Right lobe of liver (tissue), 4 donors: ENCODE data around the gene CFAP43.

Experiments used
- CTCF ChIP-seq, 4 donors: fragments of 200-600 bp in 3 of 4; fragments of 450-650 bp in 1 of 4; IDR thresholded peaks; one replicate each; pipeline versions ENCODE4 v1.5.1 to v1.8.0; 2016 to 2022; ENCODE audit warnings: antibody characterized with exemption in 4 of 4, mild to moderate bottlenecking in 2 of 4
- POLR2A ChIP-seq: fragments of 450-650 bp; IDR thresholded peaks from one replicate; pipeline ENCODE4 v1.6.1; 2017; ENCODE audit warnings: antibody characterized with exemption, mild to moderate bottlenecking
- donor health status: DM: no; HTN: no; CAD: no.
- donor health status: DM: no; HTN: no; CAD: no.
- donor health status: DM: no; HTN: yes; CAD: no.

- TF ChIP-seq CTCF (IDR thresholded peaks at IDR 0.05): no peak
- no peak for TF ChIP-seq POLR2A
Observed at GRCh38 chr10:104273899-104274575, 41.9 kb upstream of the CFAP43 start.
